Hematopoietic multipotent progenitor cell treated with erythropoietin and hydrocortisone succinate and interleukin-3 and kit ligand, for 17 days (in vitro differentiated cells): ENCODE data around the gene BEND2.

Source experiments
- DNase-seq: peaks from one replicate; pipeline ENCODE4 v3.0.0-alpha.2; 2015; ENCODE audit warnings: low spot score

Gene BEND2

DNA sequence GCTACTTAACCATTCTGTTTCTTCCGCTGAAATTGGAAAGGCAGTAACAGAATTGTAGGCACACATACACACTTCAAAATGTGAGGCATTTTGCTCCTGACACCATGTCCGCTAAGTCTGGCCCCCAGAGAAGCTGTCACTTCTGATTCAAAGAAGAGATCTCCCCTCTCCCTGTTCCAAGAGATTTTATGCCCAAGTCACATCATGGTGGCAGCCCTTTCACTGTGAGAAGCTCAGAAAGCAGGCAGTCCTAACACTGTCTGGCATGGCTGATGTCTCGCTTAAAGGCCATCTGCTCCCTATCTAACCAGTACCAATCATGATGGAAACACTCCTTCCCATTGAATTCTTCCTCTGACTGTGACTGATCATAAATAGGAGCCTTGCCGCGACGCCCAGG is 83.9 kb downstream of the BEND2 start:
- DNase-seq, result no peak

DNA sequence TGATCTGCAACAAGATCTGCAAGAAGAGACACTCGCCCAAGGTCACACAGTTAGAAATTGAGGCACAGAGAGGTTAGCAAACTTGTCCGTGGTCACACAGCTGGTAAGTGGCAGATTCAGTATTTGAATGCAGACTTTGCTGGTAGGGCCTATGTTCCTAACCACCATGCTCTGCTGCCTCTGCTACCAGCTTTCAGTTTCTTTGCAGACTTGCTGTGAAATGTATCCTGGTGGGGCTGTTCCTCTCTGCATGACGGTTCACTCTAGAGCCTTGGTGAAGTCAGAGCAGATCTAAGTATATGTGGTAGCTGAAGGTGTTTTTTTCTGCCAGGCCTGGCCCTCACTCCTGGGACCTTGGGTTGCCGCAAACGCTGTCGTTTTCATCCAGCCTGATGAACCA is 87.1 kb downstream of the BEND2 start:
- DNase-seq, result no peak

DNA sequence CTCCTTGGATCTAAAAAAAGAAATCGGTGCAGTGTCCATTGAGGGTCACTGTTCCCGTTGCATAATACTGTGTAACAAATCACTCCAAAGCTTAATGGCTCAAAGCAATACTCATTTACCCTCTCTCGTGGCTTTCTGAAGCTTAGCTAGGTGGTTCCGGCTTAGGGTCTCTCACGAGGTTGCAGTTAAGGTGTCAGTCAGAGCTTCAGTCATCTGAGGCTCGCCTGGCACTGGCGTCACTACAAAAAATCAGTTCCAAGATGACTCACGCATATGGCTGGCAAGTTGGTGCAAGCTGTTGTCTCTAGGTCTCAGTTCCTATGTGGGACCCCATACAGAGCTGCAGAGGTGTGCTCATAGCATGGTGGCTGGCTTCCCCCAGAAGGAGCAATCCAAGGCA is 91.0 kb downstream of the BEND2 start:
- DNase-seq, result no peak

DNA sequence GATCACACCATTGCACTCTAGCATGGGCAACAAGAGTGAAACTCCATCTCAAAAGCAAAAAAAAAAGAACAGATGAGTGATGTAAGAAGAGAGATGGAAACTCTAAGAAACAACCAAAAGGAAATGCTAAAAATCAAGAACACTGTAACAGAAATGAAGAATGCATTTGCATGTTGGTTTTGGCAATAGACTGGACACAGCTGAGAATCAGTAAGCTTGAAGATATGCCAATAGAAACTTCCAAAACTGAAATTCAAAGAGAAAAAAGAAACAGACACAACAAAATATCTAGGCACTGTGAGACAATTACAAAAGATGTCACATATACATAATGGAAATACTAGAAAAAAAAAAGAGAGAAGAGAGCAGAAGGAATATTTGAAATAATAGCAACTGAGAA is 93.7 kb downstream of the BEND2 start:
- no peak for DNase-seq

DNA sequence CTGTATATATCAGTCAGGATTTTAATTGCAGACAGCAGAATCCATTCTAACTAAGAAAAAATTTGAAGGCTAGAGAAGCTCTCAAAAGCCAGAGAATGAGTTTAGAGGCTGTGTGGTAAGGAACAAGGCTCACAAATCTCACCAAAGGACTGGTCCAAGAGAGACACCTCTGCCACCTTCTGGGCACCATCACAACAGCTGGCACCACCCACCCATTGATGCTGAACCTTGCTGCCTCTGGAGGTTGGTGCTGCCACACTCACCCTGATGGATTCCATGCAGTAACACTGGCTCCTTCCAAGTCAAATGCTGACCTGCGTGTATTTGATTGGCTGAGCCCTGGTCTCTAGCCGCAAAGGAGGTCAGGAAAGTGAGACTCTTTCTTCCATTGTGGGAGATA is 100.8 kb downstream of the BEND2 start:
- DNase-seq, result no peak
